HG03442 (cell line): Measurements from ENCODE around the gene SORBS2.

ENCODE experiments used
- ATAC-seq: cut with Tn5 transposase; IDR thresholded peaks from one replicate; pipeline ENCODE4 v1.9.1; 2021; ENCODE audit warnings: mild to moderate bottlenecking, moderate library complexity; ENCODE audit not compliant: unreplicated experiment

SORBS2 gene

GRCh38 chr4:185651137-185651677 is 160.8 kb downstream of the SORBS2 start:
- ATAC-seq: no peak

- ATAC-seq: no peak
These were observed 163.4 kb downstream of the SORBS2 start for GRCh38 chr4:185648631-185649030.

GRCh38 chr4:185645403-185645802 is 166.6 kb downstream of the SORBS2 start:
- ATAC-seq: no peak

GRCh38 chr4:185644408-185644807 is 167.6 kb downstream of the SORBS2 start:
- no peak for ATAC-seq

GRCh38 chr4:185642907-185643306 is 169.1 kb downstream of the SORBS2 start:
- ATAC-seq: no peak

GRCh38 chr4:185640811-185641675 is 171.0 kb downstream of the SORBS2 start:
- ATAC-seq: no peak

GRCh38 chr4:185638548-185639301 is 173.3 kb downstream of the SORBS2 start:
- ATAC-seq: no peak

GRCh38 chr4:185638093-185638492 is 173.9 kb downstream of the SORBS2 start:
- no peak for ATAC-seq

GRCh38 chr4:185637163-185637875 is 174.7 kb downstream of the SORBS2 start:
- ATAC-seq: no peak

GRCh38 chr4:185634066-185634652 is 177.8 kb downstream of the SORBS2 start:
- ATAC-seq: no peak

GRCh38 chr4:185626798-185627197 is 185.2 kb downstream of the SORBS2 start:
- no peak for ATAC-seq

GRCh38 chr4:185625503-185625902 is 186.5 kb downstream of the SORBS2 start:
- no peak for ATAC-seq

GRCh38 chr4:185624259-185624589 is 187.8 kb downstream of the SORBS2 start:
- no peak for ATAC-seq

- ATAC-seq: no peak
These were observed 188.3 kb downstream of the SORBS2 start for GRCh38 chr4:185623444-185624258.

- no peak for ATAC-seq
These were observed 203.8 kb downstream of the SORBS2 start for GRCh38 chr4:185608185-185608584.

GRCh38 chr4:185602397-185602796 is 209.6 kb downstream of the SORBS2 start:
- no peak for ATAC-seq

GRCh38 chr4:185600801-185601434 is 211.1 kb downstream of the SORBS2 start:
- ATAC-seq: no peak

- no peak for ATAC-seq
These were observed 212.3 kb downstream of the SORBS2 start for GRCh38 chr4:185599553-185600243.
